Anterior cingulate cortex (tissue), 58 donors: ENCODE measurements around the gene UNC5CL.
"Not testable (repeated sequence)": the region's sequence is repeated elsewhere in the genome, so short reads cannot be mapped to it uniquely, and the experiment has no call there.

Experiments used
- DNase-seq, 58 donors: peaks; one replicate each; lab custom pipeline; 2025; lab: John Stamatoyannopoulos, UW

The UNC5CL gene

GRCh38 chr6:41040940-41041536, 2.0 kb upstream of the UNC5CL start:
- DNase-seq = no peak

GRCh38 chr6:41040101-41040939, 1.3 kb upstream of the UNC5CL start:
- no peak for DNase-seq

GRCh38 chr6:41038205-41038604, 816 bp downstream of the UNC5CL start:
- no peak for DNase-seq

DNA sequence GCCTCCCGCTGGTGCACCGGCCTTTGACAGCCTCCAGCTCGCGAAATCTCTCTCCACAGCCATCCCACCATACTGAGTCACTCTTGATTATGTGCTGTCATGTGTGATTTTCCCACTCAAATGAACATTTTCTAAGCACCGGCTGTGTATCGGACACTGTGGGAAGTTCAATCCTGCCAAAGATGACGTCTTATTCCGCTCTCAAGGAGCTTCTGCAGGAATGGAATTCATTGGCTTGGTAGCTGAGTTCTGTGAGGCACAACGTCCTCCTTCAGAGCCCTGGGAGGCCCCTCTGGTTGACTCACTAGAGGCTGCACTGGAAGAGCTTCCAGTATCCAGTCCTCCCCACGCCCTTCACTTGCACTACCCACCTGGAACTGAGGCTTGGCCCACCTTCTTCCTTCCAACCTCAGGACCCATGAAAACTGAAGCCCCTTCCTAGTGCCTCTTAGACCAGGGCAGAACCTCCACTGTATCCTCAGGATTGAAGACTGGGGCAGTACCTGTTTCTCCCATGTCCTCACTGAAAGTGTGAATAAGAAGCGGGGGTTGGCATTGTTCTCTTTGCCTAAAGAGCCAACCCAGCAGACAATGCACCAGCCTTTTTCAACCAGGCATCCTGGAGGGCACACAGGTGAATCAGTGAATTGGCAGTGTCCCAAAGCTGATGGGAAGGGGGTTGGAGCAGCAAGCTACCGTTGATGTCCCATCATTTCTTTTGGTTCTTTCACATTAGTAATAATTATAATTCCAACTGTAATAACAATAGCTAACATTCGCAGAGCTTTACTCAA, 1.7 kb downstream of the UNC5CL start:
- peak in 17 of 58 donors; percentile 2 to 60 (median 11) for DNase-seq

GRCh38 chr6:41036601-41037000, 2.4 kb downstream of the UNC5CL start:
- no peak for DNase-seq

GRCh38 chr6:41036186-41036585, 2.8 kb downstream of the UNC5CL start:
- no peak for DNase-seq

DNA sequence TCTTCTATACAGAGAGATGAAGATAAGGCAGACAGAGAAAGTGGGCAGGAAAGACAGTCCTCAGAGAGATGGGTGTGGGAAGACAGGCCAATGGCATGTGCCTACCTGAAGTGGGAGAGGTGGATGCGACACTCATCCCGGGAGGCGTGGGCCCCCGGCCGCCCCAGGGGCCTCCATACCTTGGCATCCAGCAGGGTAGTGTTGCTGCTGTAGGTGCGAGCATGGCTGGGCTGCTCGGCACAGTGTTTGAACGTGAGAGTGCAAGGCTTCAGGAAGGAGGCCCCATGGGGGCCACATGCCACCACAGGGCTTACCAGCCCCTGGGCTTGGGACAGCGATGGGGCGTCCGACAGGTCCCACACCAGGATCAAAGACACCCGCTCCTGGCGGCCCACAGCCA, 5.2 kb downstream of the UNC5CL start:
- no peak for DNase-seq

DNA sequence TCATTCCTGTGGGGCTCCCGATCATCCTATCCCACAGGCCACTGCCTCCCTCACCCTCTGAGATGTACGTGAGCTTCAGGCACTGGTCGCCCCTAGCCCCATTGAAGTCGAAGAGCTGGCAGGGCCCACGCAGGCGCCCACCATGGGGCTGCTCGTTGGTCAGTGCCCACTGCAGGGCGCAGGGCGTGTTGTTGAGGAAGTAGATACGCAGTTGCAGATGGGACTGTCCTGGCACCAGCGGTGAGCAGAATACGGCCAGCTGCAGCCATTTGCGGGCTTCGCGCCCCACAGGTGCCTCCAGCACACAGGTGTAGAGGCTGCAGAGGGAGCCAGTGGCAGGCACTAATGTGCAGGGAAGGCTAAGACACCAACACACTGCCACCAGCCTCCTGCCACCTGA, 6.2 kb downstream of the UNC5CL start:
- DNase-seq = no peak

- DNase-seq = peak in 1 of 58 donors; percentile 34
Observed at GRCh38 chr6:41028561-41029412, 10.2 kb downstream of the UNC5CL start.

DNA sequence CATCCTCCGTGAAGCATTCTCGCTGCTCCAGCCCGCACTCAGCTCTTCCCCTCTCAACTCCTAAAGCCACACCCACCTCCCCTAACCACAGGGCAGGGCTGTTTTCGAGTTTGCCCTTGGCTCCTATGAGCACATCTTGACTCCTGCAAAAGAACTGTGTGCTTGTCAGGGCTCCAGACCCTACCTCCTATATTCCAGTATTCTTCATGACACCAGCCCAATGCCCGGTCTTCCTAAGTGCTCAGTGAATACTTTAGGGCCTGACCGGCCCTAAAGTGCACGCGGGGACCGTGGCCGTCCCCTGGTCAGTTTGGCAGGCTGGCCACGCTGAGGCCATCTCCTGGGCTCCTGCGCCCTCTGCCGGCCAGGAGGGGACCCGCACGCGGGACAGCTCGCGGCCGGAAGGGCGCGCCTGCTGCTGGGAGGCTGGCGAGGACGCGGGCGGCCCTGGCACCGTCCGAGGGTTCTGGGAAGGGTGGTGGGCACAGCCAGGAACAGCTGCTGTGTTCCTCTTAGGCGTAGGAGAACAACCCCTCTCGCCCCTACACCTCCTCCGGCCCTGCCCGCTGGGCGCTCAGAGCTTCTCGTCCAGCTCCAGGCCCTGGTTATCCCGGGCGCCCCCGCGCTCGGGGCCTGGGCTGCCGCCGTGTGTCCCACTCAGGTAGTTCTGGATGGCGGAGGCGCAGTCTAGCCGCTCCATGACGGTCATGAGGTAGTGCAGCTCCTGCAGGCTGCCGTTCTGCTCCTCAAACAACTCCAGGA, 11.0 kb downstream of the UNC5CL start:
- peak in 55 of 58 donors; percentile 12 to 81 (median 51) for DNase-seq

GRCh38 chr6:41027241-41027640, 11.8 kb downstream of the UNC5CL start:
- no peak for DNase-seq

DNA sequence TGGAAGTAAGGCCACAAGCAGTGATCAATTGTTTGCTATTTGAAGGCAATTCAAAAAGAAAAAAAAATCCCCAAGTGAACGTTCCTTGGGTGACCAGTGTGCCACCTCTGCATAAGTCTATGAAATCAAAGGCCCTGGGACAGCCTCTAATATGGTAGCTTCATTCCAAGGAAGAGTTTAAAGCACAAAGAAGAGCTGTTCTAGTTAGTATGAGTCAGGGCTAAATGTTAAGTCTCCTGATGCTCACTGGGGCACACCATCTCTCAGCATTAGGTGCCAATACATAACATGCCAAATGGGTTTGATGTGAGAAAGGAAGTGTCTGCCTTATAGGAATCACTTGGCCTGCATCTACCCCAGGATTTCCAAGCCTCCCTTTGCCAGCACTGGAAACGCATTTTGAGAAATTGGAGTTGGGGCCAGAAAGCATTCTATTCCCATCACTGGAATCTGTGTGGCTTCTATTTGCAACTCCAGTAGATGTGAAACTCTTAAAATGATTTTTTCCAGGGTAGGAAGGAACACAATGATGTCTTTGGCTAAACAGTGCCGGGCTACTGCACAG, 13.0 kb downstream of the UNC5CL start:
- DNase-seq = no peak

- no peak for DNase-seq
Observed at GRCh38 chr6:41023114-41023513, 15.9 kb downstream of the UNC5CL start.

- DNase-seq = no peak
Observed at GRCh38 chr6:41022294-41022693, 16.7 kb downstream of the UNC5CL start.

GRCh38 chr6:41021832-41022231, 17.2 kb downstream of the UNC5CL start:
- peak in 30 of 58 donors; percentile 7 to 68 (median 18) for DNase-seq

GRCh38 chr6:41017663-41018062, 21.4 kb downstream of the UNC5CL start:
- DNase-seq = no peak

DNA sequence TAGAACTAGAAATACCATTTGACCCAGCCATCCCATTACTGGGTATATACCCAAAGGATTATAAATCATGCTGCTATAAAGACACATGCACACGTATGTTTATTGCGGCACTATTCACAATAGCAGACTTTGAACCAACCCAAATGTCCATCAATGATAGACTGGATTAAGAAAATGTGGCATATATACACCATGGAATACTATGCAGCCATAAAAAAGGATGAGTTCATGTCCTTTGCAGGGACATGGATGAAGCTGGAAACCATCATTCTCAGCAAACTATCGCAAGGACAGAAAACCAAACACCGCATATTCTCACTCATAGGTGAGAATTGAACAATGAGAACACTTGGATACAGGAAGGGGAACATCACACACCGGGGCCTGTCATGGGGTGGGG, 23.2 kb downstream of the UNC5CL start:
- DNase-seq = not testable (repeated sequence)

DNA sequence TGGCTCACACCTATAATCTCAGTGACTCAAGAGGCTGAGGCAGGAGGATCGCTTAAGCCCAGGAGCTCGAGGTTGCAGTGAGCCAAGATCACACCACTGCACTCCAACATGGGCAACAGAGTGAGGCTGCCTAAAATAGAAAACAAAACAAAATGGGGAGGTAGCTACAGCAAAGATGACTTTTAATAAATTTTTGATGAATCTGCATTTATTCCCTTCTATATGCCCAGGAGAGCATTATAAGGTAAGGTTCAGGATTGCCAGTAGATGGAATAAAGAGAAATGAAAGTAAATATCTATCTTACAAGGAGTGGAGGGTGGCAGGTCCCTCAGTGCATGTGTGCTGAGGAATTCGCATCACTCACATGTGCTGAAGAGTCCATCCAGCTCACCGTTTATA, 24.2 kb downstream of the UNC5CL start:
- no peak for DNase-seq

DNA sequence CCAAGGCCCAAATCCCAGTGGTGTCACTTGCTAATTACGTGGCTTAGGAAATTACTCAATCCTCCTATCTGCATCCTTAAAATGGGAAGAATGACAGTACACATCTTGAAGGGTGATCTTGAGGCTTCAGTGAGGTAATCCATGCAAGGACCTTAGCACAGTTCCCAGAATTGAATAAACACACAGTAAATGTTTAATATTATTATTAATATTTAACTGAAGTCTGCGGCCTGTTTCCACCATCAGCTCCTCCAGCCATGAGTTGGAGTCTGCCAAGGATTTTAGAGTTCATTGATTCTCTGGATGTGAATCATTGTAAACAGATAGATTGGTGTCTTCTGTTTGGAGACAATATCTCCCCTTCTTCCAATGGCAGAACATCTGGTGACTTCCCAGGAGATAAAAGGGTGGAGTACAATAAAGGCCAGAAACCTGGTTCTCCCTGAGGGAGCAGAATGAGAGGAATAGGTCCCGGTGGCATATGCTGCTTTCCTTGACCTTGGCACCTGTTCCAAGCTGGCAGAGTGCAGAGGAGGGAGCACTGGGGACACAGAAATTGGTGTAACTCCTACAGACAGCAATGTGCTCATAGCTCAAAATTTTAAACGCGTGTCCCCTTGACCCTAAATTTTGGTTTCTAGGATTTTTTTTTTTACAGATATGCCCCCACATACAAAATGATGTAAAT, 25.4 kb downstream of the UNC5CL start:
- DNase-seq = no peak
